Measurements from ENCODE around the gene FHOD3.

FHOD3 gene

GRCh38 chr18:36408606-36409005 lies 111.1 kb downstream of the FHOD3 start:
- no peak for DNase-seq (ENCODE audit: low read depth, low spot score)

- no peak for DNase-seq (ENCODE audit: low read depth, low spot score)
Measured at GRCh38 chr18:36409779-36410178, 112.3 kb downstream of the FHOD3 start.

GRCh38 chr18:36410346-36410745 lies 112.8 kb downstream of the FHOD3 start:
- no peak for DNase-seq (ENCODE audit: low read depth, low spot score)

GRCh38 chr18:36411745-36412168 lies 114.2 kb downstream of the FHOD3 start:
- no peak for DNase-seq (ENCODE audit: low read depth, low spot score)

- no peak for DNase-seq (ENCODE audit: low read depth, low spot score)
Measured at GRCh38 chr18:36412778-36413177, 115.3 kb downstream of the FHOD3 start.

GRCh38 chr18:36415171-36415570 lies 117.7 kb downstream of the FHOD3 start:
- DNase-seq (ENCODE audit: low read depth, low spot score): no peak

- DNase-seq (ENCODE audit: low read depth, low spot score): no peak
Measured at GRCh38 chr18:36415625-36416024, 118.1 kb downstream of the FHOD3 start.

GRCh38 chr18:36419188-36419899 lies 121.8 kb downstream of the FHOD3 start:
- DNase-seq (ENCODE audit: low read depth, low spot score): no peak

- DNase-seq (ENCODE audit: low read depth, low spot score): no peak
Measured at GRCh38 chr18:36419900-36420531, 122.5 kb downstream of the FHOD3 start.

GRCh38 chr18:36420826-36421225 lies 123.3 kb downstream of the FHOD3 start:
- DNase-seq (ENCODE audit: low read depth, low spot score): no peak

GRCh38 chr18:36424741-36425142 lies 127.2 kb downstream of the FHOD3 start:
- no peak for DNase-seq (ENCODE audit: low read depth, low spot score)

- DNase-seq (ENCODE audit: low read depth, low spot score): no peak
Measured at GRCh38 chr18:36427369-36427768, 129.9 kb downstream of the FHOD3 start.

GRCh38 chr18:36427831-36428230 lies 130.3 kb downstream of the FHOD3 start:
- no peak for DNase-seq (ENCODE audit: low read depth, low spot score)

GRCh38 chr18:36428431-36429029 lies 131.0 kb downstream of the FHOD3 start:
- no peak for DNase-seq (ENCODE audit: low read depth, low spot score)

GRCh38 chr18:36432880-36433555 lies 135.5 kb downstream of the FHOD3 start:
- DNase-seq (ENCODE audit: low read depth, low spot score): no peak

- DNase-seq (ENCODE audit: low read depth, low spot score): no peak
Measured at GRCh38 chr18:36436387-36436786, 138.9 kb downstream of the FHOD3 start.

- DNase-seq (ENCODE audit: low read depth, low spot score): no peak
Measured at GRCh38 chr18:36440614-36441013, 143.1 kb downstream of the FHOD3 start.

- no peak for DNase-seq (ENCODE audit: low read depth, low spot score)
Measured at GRCh38 chr18:36441426-36442240, 144.1 kb downstream of the FHOD3 start.

- no peak for DNase-seq (ENCODE audit: low read depth, low spot score)
Measured at GRCh38 chr18:36442717-36443116, 145.2 kb downstream of the FHOD3 start.

GRCh38 chr18:36446059-36446458 lies 148.5 kb downstream of the FHOD3 start:
- no peak for DNase-seq (ENCODE audit: low read depth, low spot score)

Measured in brain pericyte (primary cell).